SH-SY5Y (cell line): Measurements from ENCODE around the gene TRIM9.

ENCODE experiments used
- GATA2 ChIP-seq: IDR thresholded peaks from 2 replicates; pipeline ENCODE4 v1.6.1; 2011; ENCODE audit warnings: mild to moderate bottlenecking, low read depth, low read length
- GATA3 ChIP-seq: IDR thresholded peaks from 2 replicates; pipeline ENCODE4 v1.6.1; 2011; ENCODE audit warnings: low read depth, mild to moderate bottlenecking, low read length, moderate library complexity

DNA sequence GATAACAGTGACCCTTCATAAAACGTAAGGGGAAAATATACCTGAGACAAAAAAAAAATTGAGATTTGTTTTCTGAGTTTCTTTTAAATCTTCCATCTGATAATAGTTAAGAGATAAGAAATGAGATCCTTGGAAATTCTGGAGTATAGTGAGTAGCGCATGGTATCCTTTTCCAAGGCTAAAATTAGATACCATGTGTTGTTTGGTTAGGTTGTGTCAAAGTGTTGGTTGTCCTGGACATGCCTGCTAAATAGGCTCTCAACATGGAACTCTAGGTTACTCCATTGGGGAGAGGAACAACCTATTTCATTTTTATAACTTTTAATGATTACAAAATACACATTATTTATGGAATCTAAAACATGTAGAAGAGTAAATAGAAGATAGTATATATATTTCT, 165.4 kb downstream of the TRIM9 start:
- TF ChIP-seq GATA2 = no peak
- no peak for TF ChIP-seq GATA3
